Transverse colon (tissue), 4 donors: ENCODE data around the gene FAM89A.

Source experiments
- CTCF ChIP-seq, 5 experiments: fragments of 200-600 bp in 3 of 5; fragments of 450-650 bp in 2 of 5; sonication (generic) in 3 of 5; IDR thresholded peaks; 1 replicate in 2 of 5; 2 replicates in 3 of 5; pipeline ENCODE4 v1.5.1; 2016 to 2017; ENCODE audit warnings: antibody characterized with exemption in 5 of 5, inconsistent platforms in 3 of 5, mild to moderate bottlenecking in 2 of 5, moderate library complexity in 1 of 5
- EP300 ChIP-seq: sonication (generic); formaldehyde crosslinking; IDR thresholded peaks from one replicate; pipeline ENCODE4 v1.6.1; 2017; ENCODE audit warnings: antibody characterized with exemption, low read depth
- POLR2A ChIP-seq: fragments of 450-650 bp; IDR thresholded peaks from one replicate; pipeline ENCODE4 v1.6.1; 2016; ENCODE audit warnings: antibody characterized with exemption, mild to moderate bottlenecking, moderate library complexity
- POLR2AphosphoS5 ChIP-seq, 3 donors: sonication (generic); formaldehyde crosslinking; IDR thresholded peaks; one replicate each; pipeline ENCODE4 v1.6.1; 2016; ENCODE audit warnings: antibody characterized with exemption in 3 of 3

GRCh38 chr1:231078250-231078649 is 38.2 kb upstream of the FAM89A start:
- TF ChIP-seq CTCF (IDR thresholded peaks at IDR 0.05) (no peak), EP300 (no peak), POLR2A (no peak), POLR2AphosphoS5 (IDR thresholded peaks at IDR 0.05) (no peak)
